NCI-H2107 treated with DMSO at 0.1 percent for 48 hours (cell line): ENCODE results near the gene MUC22.

Source experiments
- DNase-seq: peaks from one replicate; lab custom pipeline; 2025; ENCODE audit not compliant: unreplicated experiment; lab: John Stamatoyannopoulos, UW

The MUC22 gene

GRCh38 chr6:31075528-31075927 is 65.3 kb downstream of the MUC22 start:
- no peak for DNase-seq

- no peak for DNase-seq
Measured at GRCh38 chr6:31076611-31077010, 66.3 kb downstream of the MUC22 start.

- no peak for DNase-seq
Measured at GRCh38 chr6:31079656-31080261, 69.5 kb downstream of the MUC22 start.

GRCh38 chr6:31081872-31082271 is 71.6 kb downstream of the MUC22 start:
- no peak for DNase-seq

GRCh38 chr6:31083742-31084354 is 73.6 kb downstream of the MUC22 start:
- no peak for DNase-seq
